Measurements from ENCODE around the gene PIAS4. TPM values are rescaled to one million over a fixed set of nuclear protein-coding genes. Genes with fewer than 3 reads are reported as not detected.

PIAS4 gene
- total RNA-seq, 1 donor from 2014 or later: 29.7 TPM

- no peak overlapping the region for H3K27ac Mint-ChIP-seq (ENCODE audit: unreplicated experiment)
- peak; percentile 31 for TF ChIP-seq CTCF (IDR thresholded peaks at IDR 0.05)
- no peaks in the 10 kb centered on the region for H3K36me3 Mint-ChIP-seq (ENCODE audit: low read depth)
- no peaks in the 10 kb centered on the region for H3K27me3 Mint-ChIP-seq (ENCODE audit: low read depth)
- DNase-seq (ENCODE audit: low spot score): no peak
- no peaks in the 10 kb centered on the region for H3K9me3 Mint-ChIP-seq (ENCODE audit: low read depth)
- H3K4me1 Mint-ChIP-seq (ENCODE audit: low read depth): peaks cover 18% of the 10 kb centered on the region
- H3K4me3 Mint-ChIP-seq (ENCODE audit: unreplicated experiment): peak overlapping the region; percentile 60
These were observed 60.0 kb downstream of the PIAS4 start for GRCh38 chr19:4067396-4068046.

GRCh38 chr19:4068047-4068966 is 60.8 kb downstream of the PIAS4 start:
- Mint-ChIP-seq H3K27me3 (ENCODE audit: low read depth) (no peaks in the 10 kb centered on the region), H3K4me1 (ENCODE audit: low read depth) (peaks cover 12% of the 10 kb centered on the region), H3K36me3 (ENCODE audit: low read depth) (no peaks in the 10 kb centered on the region), H3K27ac (ENCODE audit: unreplicated experiment) (peak overlapping the region; percentile 74), H3K4me3 (ENCODE audit: unreplicated experiment) (peak overlapping the region; percentile 60), H3K9me3 (ENCODE audit: low read depth) (no peaks in the 10 kb centered on the region)
- TF ChIP-seq CTCF (IDR thresholded peaks at IDR 0.05): no peak
- no peak for DNase-seq (ENCODE audit: low spot score)

- TF ChIP-seq CTCF (IDR thresholded peaks at IDR 0.05): no peak
- DNase-seq (ENCODE audit: low spot score): no peak
- peaks cover 7% of the 10 kb centered on the region for H3K4me1 Mint-ChIP-seq (ENCODE audit: low read depth)
- H3K4me3 Mint-ChIP-seq (ENCODE audit: unreplicated experiment): no peak overlapping the region
- no peak overlapping the region for H3K27ac Mint-ChIP-seq (ENCODE audit: unreplicated experiment)
- no peaks in the 10 kb centered on the region for H3K27me3 Mint-ChIP-seq (ENCODE audit: low read depth)
- H3K36me3 Mint-ChIP-seq (ENCODE audit: low read depth): no peaks in the 10 kb centered on the region
- H3K9me3 Mint-ChIP-seq (ENCODE audit: low read depth): no peaks in the 10 kb centered on the region
These were observed 61.9 kb downstream of the PIAS4 start for GRCh38 chr19:4069331-4069959.

- Mint-ChIP-seq H3K36me3 (ENCODE audit: low read depth) (no peaks in the 10 kb centered on the region), H3K27ac (ENCODE audit: unreplicated experiment) (no peak overlapping the region), H3K27me3 (ENCODE audit: low read depth) (no peaks in the 10 kb centered on the region), H3K4me3 (ENCODE audit: unreplicated experiment) (no peak overlapping the region), H3K9me3 (ENCODE audit: low read depth) (no peaks in the 10 kb centered on the region), H3K4me1 (ENCODE audit: low read depth) (peaks cover 7% of the 10 kb centered on the region)
- no peak for DNase-seq (ENCODE audit: low spot score)
- no peak for TF ChIP-seq CTCF (IDR thresholded peaks at IDR 0.05)
These were observed 64.1 kb downstream of the PIAS4 start for GRCh38 chr19:4071610-4072009.

- H3K27me3 Mint-ChIP-seq (ENCODE audit: low read depth): no peaks in the 10 kb centered on the region
- no peaks in the 10 kb centered on the region for H3K36me3 Mint-ChIP-seq (ENCODE audit: low read depth)
- no peak for DNase-seq (ENCODE audit: low spot score)
- H3K9me3 Mint-ChIP-seq (ENCODE audit: low read depth): no peaks in the 10 kb centered on the region
- H3K4me1 Mint-ChIP-seq (ENCODE audit: low read depth): peaks cover 5% of the 10 kb centered on the region
- no peak overlapping the region for H3K4me3 Mint-ChIP-seq (ENCODE audit: unreplicated experiment)
- no peak overlapping the region for H3K27ac Mint-ChIP-seq (ENCODE audit: unreplicated experiment)
- TF ChIP-seq CTCF (IDR thresholded peaks at IDR 0.05): no peak
These were observed 67.8 kb downstream of the PIAS4 start for GRCh38 chr19:4075373-4075772.

Measured in chondrocyte (in vitro differentiated cells).